Subcutaneous preadipocyte (primary cell): ENCODE measurements around the gene NUS1. TPM values are rescaled to one million over a fixed set of nuclear protein-coding genes. Genes with fewer than 3 reads are reported as not detected.

Source experiments
- total RNA-seq: library from RNA; depleted of rRNA; stranded (reverse); fragments of >200 nt; gene quantifications from 2 replicates; pipeline ENCODE4 v1.2.3, GENCODE V29; 2012

Gene NUS1
- total RNA-seq: 18.0 and 19.7 TPM in 2 replicates

DNA sequence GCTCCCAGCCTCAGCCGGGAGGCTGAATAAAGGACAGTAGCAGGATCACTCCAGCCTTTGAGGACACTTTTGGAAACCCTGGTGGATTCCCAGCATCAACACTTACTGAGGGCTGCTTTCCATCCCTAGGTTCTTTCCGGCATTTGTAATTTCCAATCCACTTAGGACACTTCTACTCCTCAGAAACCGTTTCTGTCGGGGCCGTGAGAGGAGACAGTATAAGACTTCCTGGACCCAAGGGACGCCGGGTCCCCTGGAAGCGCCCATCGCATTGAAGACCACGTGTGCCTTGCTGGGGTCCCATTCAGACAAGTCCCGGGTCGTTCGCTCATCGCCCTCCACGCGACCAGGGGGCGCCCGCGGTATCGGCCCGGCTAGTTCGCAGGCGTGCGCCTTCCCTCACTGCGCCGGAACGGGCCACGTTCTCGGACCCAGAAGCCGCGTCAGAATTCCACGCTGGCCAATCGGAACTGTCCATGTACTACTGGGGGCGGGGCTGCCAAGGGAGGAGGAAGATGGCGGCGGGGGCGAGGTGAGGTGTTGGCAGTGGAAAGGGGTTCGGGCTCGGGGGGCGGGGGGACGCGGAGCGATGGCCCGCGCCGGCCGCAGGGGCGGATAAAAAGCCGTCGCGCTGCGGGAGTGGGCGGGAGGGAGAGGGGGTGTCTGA, at the start of gene NUS1:
Gene NUS1, plus strand, starts transcription at position 479 of the 667 bp plus-strand sequence. CDS start 202 bp downstream, outside the sequence.

Other genes with a start within 250 kb of the NUS1 start
- gene ROS1, start 249.5 kb upstream of the NUS1 start, total RNA-seq: 0.37 and 0.39 TPM in 2 replicates
- 10.3 and 27.2 TPM in 2 replicates for gene DCBLD1, start 192.8 kb upstream of the NUS1 start, total RNA-seq
- 20.2 and 32.1 TPM in 2 replicates for gene GOPC, start 73.0 kb upstream of the NUS1 start, total RNA-seq
- not detected in 2 replicates for gene SLC35F1, start 231.8 kb downstream of the NUS1 start, total RNA-seq